Stimulated activated CD4-positive, alpha-beta T cell treated with anti-CD3 and anti-CD28 coated beads, Interleukin-2, amount 100 ng/mL, for 48 hours (primary cell): ENCODE results near the gene FMO2.
"Not testable (repeated sequence)": the region's sequence is repeated elsewhere in the genome, so short reads cannot be mapped to it uniquely, and the experiment has no call there.

ENCODE experiments used
- DNase-seq, 2 donors: peaks; one replicate each; pipeline ENCODE4 v3.0.0-alpha.2; 2020

FMO2 gene

DNA sequence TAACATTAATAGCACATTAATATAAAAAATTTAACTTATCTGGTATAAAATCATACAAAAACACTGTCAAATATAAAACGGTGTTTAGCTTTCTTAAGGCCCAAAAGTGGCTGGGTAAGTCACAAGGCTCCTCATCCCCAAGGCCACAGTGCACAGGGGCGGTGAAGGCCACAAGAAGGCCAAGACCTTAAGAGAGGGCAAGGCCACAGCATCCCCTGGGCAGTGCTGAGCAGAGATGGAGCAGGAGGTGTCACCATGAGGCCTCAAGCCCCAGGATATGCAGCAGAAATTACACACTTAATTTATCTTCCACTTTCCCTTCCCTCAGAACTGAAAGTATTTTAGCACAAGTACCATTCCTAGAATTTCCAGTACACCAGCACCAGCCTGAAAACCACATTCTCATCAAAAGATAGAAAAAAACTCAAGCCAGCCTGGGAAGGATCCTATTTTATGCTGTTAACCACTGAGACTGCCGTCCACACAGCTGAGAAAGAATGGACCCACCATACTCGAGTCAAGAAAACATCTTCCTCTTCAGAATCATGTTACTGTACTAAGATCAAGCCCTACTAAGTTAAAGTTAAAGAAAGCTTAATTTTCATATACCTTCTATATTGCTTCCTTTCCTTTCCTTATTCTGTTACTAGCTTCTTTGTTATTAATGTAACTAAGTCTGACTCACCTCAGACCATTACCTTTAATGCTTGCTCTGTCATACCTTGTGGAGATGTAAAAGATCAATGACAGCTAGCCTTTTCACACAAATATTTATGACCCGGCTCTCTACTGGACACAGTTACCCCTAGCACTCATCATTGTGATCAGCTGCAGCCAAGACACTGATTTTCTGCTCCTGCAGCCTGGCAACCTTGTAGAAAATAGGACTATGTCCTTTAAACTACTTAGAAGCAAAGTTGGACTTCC, 36.8 kb downstream of the FMO2 start:
- no peak for DNase-seq

DNA sequence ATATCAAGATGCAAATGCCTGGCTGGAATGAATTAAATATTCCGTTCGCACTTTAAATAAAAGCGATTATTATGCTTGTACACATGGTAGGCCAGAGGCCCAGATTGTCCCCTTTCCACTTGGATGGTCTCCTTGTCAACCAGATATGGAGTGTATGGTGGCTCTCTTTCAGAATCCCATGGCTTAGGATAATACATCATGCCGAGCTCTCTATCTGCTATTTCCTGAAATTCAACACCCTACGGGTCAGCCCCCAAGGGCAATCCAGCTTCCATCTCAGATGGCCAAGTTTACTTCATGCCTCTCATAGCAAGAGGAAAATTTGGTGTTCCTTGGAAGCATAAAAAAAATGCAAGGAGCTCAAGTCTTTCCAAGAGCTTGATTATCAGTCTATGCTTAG, 37.8 kb downstream of the FMO2 start:
- no peak for DNase-seq

DNA sequence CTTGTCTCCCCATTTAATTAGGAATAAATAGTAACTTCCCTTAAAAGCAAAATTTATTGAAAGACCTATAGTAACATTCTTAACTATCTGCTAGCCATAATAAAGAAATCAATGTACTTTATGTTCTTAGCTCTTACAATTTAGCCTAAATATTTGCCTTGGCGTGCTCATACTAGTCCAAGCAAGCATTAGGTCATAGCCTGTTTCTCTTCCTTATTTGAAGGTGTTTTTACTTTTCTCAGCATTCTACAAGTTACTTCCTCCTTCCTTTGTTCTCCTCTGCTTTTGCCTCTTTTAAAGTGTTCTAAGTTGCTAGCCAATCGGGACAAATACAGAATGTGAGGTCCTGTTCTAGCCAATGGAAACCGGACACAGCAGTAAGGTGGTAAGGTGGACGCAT, 39.2 kb downstream of the FMO2 start:
- not testable (repeated sequence) for DNase-seq

DNA sequence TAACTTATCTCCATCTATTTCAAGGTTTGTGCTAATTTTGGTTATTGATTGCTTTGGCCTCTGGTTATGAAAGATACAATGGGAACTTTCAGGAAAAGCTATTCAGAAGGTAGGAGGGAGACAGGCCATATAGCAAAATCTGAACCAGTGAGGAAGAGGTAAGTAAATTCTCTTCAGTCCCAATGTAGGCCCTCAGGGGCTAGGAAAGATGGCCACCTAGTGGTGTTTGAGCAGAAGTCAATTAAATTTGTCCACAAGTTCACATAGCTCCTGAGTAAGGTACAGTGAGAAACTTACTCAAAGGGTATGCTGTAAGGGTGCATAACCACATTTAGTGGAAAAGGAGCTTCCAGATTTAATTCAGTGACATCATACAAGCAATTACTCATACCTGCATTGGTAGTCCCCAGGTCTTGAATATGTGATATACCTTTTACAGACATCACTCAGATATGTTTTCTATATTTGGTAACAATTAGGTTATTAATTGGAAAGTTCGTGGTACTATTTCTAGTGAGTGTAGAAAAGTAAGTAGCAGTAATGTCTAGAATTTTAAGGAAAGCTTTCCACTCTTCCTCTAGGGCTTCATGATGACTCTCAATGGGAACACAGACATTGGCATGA, 41.8 kb downstream of the FMO2 start:
- peak in 1 of 2 donors; percentile 1 for DNase-seq

DNA sequence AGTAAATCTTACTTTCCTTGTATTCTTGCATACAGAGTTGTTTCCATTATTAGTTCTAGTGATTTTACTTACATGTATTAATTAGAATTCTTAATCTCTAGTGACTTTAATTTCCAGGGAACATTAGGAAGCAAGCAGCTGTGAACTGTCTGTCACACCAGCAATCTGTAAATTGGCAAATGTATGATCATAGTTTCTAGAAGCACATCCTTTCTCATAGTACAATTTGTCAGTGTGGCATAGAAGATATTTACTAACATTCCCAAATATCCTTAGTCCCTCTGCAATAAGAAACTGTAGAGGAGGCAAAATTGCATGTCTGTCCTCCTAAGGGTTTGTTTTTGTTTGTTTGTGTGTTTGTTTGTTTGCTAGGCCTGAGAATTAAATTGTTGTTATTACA, 46.2 kb downstream of the FMO2 start:
- DNase-seq = no peak

DNA sequence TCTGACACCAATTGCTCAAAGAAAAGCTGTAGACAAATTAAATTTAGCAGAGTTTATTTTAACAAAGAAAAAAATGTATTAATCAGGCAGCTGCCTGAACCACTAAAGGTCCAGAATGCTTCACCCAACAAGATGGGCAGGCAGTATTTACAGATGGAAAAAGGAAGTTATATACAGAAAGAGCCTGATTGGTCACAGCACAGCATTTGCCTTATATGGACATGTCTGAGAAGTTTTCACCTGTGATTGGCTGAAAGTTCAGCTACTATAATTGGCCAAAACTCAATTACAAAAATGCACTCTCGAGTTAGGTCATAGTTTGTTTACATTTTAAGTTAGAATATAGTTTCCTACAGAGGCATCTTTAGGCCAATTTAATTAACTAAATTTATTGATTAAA, 48.1 kb downstream of the FMO2 start:
- DNase-seq = no peak

DNA sequence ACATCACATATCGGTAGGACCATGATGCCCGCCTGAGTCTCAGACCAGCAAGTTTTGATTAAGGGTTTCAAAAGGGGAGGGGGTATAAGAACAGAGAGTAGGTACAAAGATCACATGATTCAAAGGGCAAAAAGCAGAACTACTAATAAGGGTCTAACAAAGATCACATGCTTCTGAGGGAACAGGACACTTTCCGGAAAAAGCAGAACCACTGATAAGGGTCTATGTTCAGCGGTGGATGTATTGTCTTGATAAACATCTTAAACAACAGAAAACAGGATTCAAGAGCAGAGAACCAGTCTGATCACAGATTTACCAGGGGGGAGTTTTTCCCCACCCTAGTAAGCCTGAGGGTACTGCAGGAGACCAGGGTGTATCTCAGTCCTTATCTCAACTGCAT, 51.1 kb downstream of the FMO2 start:
- not testable (repeated sequence) for DNase-seq

DNA sequence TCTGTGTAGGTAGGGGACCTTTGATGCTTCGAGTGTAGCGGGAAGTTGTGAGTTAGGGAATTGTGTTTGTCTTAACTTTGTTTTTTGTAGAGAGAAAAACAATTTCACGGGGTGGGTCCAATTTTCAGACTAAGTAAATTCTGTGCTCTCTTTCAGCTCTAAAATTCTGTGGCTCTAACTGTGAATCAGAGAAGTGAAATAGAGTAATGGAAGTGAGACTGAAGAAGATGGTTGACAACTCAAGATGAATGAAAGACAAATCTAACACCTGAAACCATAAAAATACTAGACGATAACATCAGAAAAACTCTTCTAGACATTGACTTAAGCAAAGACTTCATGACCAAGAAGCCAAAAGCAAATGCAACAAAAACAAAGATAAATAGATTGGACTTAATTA, 58.8 kb downstream of the FMO2 start:
- no peak for DNase-seq

DNA sequence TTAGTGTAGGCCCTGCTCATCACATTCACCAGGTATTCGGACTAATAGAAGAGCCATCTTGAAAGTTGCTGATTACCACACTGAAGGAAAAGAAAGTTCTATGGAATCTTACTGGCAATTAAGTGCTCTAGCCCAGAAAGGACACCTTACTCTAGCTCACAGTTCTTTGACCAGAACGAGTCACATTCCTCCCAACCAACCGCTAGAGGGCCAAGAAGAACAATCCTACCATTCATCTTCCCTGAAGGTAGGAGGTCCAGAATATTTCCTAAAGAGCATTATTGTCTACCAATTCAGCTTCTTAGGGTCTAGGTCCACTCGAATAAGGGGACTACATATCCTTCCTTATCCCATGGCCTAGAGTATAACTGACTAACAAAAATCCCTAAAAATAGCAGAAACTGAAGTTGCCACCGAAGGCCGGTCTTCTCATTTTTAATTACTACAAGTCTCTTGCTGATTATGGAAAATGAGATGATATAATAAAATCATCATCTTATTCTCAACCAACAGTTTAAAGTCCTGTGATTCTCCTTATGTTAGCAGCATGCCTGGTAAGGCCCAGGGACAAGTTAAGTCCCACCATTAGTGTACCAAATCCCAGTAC, 60.5 kb downstream of the FMO2 start:
- no peak for DNase-seq

DNA sequence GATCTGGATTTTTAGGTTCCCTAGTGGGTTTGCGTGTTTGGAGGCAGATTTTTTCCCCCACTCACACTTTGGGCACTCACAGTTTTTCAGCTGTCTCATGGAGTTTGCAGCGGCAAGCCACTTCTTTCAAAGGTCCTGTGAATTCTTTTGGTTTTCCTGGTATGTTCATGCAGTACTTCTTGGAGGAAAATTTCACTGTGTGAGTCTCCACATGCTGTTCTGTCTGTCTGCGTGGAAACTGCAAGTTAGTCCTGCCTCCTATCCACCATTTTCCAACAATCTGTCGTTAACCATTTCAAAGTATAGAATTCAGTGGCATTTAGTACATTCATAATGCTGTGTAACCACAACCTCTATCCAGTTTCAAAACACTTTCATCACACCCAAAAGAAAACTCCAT, 62.4 kb downstream of the FMO2 start:
- DNase-seq = no peak

DNA sequence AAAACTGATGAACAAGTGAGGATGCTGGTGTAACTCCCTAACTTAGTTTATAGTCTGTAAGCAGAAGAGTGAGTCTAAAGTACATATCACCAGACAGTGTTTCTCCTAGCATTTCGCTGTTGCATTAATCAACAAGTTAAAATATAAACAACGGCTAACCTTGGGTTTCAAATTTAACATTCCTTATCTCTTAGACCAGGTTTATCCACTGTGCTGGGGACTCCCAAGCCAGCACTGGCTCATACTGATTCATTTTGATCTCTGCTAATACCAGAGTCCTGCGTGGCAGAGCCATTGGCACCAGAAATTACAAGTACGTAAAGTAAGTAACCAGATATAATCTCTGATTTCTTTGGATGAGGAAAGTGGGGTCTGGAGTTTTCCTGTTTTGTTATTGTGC, 63.2 kb downstream of the FMO2 start, which contains the start of gene FMO1:
TSS of gene FMO1 (plus strand) at position 193 of the 400 bp plus-strand sequence. CDS start 9,594 bp downstream, outside the sequence.
- no peak for DNase-seq

DNA sequence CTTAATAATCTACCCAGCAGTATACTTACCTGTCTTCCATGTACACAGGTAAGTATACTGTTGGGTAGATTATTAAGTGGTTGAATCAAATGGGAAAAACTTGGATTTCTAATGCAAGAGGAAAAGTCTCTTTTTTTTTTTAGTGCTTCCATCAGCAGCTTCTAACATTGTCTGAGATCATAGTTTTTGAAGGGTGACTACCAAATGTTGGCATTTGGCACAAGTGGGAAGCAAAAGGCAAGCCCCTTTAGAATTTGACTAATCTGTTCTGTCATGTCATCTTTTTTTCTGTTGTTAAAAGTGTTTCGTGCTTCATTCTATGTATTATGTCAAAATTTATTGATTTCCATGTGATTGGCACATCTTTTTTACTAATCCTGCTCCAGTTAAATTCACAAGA, 63.7 kb downstream of the FMO2 start:
- DNase-seq = no peak

DNA sequence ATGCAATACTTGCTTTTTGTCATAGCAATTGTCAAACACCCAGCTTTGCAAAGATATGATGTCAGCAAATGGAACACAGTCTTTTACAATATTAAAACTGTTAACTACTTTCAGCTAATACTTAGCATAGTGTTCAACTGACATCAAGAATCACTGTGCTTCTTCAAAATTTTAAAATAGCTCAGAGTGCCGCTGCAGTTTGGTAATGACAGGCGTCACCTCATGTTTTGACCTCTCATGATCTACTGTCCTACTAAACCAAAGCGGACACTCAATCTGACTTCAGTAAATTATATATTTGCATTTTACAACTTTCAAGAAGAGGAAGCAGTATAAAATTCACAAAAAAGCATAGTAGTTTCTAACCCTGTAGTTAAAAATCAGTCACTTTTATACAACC, 65.2 kb downstream of the FMO2 start:
- no peak for DNase-seq

DNA sequence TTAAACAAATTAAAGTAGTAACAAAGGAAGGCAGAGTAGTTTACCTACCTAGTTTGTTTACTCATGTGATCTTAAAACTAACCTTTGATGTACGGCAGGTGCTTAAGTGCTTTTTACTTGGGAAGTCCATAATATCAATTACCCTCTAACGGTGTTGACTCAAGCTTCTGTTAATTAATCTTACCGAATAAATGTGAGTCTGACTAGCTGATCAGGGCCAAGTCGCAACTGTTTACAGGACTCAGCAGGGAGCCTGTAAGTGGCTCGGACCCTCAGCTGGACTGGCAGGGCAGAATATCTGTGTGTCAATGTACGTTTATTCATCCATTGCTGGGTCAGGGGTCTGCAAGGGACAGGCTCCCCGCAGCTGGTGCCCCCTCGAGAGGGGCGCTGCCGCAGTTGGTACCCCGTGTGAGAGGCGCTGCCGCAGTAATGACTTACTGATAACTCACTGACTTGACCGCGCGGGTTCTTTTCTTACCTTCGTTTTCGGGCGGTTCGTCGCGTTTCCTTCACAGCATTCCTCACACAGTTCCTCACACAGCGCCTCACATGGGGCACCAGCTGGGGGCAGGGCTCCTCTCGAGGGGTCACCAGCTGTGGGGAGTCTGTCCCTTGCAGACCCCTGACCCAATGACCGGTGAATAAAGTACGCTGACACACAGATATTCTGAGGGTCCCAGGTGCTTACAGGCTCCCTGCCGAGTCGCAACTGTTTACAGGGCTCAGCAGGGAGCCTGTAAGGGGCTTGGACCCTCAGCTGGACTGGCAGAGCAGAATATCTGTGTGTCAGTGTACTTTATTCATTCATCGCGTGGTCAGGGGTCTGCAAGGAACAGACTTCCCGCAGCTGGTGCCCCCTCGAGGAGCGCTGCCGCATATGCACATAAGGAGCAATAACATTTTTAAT, 66.2 kb downstream of the FMO2 start:
- peak; percentile 14 to 21 for DNase-seq

DNA sequence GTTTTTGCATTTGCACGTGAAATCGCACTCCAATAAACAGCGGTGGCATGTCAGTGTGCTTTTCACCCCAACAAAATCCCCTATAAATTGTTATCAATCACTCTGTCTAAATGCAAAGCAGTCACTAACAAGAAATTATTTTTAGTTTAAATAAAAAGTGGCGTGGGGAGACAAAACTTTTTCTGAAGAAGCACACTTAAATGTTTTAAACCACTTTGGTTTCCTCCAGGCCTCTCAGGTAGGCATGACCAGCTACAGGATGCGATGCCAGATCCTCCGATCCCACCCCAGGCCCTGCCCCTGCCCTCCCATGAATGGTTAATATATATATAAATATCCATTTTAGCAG, 66.8 kb downstream of the FMO2 start:
- DNase-seq = no peak

DNA sequence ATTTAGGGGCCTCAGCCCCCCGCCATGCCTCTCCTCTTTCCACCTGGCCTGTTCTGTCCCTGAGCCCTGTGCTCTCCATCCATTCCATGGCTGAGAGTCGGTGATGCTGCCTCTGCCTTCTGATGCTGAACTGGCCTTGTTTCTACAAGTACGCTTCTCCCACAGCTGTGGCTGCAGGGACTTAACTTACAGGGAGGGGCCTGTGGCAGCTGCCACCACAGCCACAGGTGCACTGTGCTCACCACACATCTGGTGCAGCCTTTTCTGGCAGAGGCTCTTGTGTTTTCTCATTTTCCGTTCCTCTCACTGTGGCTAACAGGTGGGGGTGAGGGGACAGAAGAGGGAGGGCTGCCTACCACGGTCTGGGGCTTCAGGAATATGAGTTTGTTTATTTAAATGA, 67.4 kb downstream of the FMO2 start:
- no peak for DNase-seq

DNA sequence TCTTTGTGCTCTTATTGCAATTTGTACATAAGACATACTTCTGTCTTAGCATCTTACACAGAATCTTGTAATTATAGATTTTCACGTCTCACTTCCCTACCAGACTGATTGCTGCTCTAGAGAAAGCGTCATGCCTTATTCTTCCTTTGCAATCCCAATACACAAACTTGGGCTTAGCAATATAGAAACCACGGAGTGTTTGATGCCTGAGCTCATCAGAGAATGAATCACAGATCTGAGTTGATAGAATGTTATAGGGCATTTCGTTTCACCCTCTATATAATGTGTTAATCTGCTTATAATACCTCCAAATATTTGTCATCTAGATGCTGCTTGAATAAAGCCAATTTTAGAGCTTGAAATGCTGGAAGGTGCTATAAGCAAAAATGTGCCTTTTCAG, 69.8 kb downstream of the FMO2 start:
- no peak for DNase-seq

DNA sequence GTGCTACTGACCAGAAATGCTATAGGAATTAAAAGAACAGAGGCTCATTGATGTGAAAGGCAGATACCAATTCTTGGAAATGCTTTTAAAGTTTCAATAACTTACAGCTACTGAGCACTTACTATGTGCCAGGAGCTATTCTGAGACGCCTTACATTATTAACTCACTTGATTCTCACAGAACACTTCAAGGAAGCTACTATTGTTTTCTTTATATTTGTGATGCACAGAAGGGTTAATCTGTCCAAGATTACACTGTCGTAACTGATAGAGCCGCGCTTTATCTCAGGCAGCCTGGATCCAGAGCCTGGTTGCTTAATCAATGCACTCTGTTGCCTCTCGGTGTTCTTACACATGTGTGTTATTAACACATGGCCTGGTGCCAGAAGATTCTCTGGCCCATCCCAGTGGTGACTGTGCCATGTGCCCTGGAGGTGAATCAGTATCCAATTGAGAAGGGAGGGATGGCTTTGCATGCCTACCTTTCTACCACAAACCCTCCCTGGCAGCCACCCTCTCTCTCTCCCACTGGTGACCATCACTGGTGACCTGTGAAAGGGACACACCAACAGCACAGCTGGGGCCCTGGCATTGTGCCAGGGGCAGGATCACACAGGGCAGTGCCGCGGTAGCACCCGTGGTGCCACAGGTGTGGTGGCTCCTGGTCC, 72.0 kb downstream of the FMO2 start:
- no peak for DNase-seq

DNA sequence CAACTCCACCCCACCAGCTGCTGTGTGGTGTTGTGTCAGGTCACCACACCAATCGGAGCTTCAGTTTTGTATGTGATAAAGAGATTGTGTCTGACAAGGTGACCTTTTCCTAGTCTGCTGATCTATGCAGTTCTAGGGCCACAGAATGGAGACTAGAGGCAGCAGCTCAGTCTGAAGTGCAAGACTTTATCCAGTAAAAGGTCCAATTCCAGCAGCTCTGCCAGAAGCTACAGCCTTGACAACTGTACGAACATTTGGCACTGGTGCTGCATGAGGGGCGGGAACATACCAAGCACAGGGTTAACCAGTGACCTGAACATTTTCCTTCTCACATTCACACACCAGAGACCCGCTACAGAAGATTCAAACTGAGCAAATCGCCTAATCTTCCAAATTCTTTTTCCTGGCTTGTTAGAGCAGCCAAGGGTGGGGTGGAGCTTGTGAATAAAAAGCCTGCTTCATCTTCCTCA, 72.5 kb downstream of the FMO2 start:
- no peak for DNase-seq

DNA sequence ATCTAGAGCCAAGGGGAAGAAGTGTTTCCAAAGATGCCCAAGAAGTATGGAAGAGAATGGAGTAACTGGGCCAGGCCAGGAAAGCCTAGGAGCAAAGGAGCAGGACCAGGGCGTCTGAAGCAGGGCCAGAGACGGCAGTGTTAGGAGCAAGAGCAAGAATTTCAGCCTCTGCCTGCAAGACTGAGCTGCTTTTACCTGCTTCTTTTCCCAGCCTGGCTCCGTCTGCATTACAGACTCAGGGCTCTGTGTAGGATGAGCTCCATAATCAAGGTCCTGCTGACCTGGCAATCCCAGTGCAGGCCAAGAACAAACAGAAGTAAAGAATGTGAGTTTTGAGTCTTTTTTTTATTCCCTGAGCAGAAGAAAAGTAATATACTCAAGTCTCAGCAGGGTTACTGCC, 73.3 kb downstream of the FMO2 start:
- DNase-seq = no peak

DNA sequence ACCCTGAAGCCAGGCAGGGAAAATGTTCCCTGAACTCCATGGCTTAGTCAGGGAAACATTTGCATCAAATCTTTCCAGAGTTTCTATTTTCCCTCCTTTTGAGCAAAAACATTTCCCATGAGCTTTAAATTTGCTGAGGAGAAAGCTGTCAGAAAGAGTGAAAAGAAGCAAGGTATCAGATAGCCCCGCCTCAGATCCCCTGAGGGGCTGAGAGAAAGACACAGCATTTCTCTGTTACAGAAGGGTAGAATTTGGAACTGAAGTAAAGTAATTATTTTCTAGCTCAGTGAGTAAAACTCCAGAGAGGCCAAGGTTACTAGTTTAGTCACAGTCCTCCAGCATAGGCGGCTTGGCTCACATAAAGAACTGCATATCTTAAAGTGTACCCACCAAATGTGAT, 73.8 kb downstream of the FMO2 start:
- no peak for DNase-seq
